GM12873 (cell line): Measurements from ENCODE around the gene INSC.

ENCODE experiments used
- TF ChIP-seq, protein P1 (sequence below): IDR thresholded peaks from 2 replicates; pipeline ENCODE4 v1.5.1; 2012; ENCODE audit warnings: low read depth, mild to moderate bottlenecking, moderate library complexity, low read length, control low read depth; ENCODE audit not compliant: insufficient read depth; ENCODE audit errors: missing control alignments

The INSC gene, protein sequence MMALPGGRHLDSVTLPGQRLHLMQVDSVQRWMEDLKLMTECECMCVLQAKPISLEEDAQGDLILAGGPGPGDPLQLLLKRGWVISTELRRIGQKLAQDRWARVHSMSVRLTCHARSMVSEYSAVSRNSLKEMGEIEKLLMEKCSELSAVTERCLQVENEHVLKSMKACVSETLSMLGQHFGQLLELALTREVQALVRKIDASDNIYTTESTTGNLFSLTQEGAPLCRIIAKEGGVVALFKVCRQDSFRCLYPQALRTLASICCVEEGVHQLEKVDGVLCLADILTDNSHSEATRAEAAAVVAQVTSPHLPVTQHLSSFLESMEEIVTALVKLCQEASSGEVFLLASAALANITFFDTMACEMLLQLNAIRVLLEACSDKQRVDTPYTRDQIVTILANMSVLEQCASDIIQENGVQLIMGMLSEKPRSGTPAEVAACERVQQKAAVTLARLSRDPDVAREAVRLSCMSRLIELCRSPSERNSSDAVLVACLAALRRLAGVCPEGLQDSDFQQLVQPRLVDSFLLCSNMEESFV

DNA sequence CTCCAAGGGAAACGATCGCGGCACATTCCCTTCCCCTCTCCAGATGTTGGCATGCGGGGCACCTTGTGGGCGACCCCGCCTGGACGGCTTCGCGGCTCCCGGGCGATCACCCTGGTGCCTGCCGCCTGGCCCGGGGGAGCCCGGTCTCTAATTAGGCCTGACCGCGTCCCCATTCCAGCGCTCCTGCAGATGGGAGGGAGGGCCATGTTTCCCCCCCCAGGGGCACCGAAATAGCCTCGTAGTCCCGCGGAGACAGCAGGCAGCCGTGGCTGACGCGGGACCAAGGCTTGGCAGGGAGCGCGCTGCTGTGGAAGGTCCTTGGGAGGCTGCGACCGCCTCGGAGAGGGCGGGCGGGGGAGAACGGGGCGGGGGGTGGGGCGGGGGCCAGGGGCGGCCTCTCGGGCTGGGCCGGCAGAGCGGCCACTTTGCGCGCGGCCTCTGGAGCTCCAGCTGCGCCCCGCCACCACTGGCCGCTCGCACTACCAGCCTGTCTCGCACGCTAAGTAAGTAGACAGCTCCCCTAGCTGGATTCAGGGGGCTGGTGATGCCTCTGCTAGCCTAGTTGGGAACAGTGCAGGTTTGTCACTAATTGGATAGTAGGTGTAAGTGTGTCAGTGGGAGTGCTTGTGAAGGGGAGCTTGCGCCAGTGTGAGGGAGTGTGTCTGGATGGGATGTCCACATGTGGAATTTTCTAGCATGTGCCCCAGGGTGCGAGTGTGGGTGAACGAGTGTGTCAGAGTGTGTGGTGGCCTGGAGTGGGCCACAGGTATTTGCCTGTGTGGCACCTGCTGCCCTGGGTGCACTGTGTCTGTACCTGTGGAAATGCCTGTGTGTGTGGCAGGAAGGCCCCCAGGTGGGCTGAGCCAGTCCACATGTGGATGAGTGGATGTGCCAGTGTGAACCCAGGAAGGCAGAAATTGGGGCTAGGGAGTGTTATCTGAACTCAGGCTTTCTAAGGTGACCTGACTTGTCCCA, at the start of gene INSC:
TSS of gene INSC (plus strand) at position 423 of the 975 bp plus-strand sequence. CDS start 34,252 bp downstream, outside the sequence.
- TF ChIP-seq, protein P1, sequence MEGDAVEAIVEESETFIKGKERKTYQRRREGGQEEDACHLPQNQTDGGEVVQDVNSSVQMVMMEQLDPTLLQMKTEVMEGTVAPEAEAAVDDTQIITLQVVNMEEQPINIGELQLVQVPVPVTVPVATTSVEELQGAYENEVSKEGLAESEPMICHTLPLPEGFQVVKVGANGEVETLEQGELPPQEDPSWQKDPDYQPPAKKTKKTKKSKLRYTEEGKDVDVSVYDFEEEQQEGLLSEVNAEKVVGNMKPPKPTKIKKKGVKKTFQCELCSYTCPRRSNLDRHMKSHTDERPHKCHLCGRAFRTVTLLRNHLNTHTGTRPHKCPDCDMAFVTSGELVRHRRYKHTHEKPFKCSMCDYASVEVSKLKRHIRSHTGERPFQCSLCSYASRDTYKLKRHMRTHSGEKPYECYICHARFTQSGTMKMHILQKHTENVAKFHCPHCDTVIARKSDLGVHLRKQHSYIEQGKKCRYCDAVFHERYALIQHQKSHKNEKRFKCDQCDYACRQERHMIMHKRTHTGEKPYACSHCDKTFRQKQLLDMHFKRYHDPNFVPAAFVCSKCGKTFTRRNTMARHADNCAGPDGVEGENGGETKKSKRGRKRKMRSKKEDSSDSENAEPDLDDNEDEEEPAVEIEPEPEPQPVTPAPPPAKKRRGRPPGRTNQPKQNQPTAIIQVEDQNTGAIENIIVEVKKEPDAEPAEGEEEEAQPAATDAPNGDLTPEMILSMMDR: no peak

DNA sequence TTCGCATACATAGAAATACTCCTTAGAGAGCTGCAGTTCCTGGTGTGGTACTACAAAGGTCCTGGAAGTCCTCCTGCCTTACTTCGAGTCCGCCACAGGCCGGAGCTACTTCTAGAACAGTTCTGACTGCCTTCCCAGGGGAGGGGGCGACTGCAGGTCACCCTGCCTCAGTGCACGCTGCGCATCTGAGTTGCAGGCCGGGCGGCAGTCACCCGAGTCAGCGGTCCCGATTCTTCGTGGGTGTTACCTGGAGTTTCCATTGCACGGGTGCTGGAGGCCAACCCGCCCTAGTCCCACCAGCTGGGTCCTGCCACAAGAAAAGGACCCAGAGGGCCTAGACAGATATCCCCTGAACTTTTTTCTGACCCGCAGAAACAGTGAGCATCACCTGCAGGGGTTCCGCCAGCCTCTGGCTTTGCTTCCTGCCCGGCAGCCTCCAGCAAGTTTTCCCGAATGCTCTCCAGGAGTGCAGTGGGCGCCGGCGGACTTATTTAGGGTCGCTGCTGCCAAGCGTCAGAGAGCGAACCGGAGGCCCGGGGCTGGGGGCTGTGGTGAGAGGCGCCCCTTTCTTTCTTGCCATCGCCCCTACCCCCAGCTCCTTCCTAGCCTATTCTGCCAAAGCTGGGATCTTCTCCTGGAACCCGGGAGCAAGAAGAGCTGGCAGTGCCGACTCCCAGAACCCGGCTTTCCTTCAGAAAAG, 43.0 kb upstream of the INSC start:
- TF ChIP-seq, protein P1: no peak

DNA sequence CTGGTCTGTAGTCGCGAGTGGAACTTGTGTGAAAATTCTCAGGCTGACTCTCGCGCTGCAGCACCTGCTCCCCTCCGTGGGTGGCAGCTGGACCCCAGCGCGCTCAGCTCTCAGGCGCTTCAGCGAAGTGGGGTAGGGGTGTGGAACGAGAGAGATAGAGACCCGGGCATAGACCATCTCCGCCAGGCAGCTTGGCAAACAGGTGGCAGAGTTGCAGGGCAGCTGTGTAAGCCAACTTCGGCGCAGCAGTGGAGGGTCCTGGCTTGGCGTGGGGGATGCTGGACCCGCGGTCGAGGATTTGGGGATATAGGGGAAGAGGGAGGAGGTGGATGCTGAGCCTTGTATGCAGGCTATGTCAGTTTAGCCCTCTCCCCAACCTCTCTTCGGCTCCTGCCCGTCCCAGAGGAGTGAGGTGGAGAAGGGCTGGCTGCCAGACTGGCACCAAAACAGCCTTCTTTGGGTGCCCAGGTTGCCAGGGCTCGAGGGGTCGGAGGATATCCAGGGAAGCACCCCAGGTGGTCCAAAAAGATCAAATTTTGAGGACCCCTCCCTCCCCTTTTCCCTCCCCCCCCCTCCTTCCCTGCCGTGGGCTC, 42.1 kb upstream of the INSC start:
- TF ChIP-seq, protein P1: no peak

DNA sequence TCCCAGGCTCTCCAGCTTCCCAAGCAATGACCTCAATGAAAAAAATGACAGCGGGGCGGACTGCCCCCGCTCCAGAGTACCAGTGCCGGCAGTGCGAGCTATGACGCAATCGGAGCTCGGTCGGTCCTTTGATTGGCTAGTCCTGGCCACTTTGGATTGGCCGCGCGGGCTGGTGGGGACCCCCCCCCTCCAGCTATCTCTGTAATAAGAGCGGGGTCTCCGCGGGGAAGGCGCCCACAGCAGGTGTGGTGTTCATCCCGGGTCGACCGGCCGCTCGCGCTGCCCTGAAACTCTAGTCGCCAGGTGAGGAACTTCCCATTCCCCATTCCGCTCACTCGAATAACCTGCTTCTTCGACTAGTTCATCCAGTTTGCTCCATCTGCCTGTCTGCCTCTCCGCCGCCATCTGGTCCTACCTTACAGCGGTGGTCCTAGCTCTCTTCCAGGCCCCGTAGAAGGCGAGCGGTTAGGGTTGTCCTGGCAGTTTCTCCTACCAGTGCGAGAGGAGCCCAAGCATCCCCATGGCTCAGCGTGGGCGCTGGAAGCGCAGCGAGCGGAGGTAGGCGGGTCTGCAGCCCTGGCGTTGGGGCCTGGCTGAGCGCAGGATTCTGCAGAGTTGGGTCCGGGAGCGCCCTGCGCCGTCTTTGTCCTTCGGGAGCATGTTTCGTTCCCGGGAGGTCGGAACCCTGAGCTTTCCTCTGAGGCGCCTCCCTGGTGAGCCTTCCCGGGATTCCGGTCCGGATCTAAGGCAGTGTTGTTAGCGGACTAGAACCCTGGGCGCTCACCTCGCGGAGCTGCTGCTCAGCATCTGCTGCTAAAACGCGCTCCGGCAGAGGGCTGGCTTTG, 41.1 kb upstream of the INSC start, which contains the start of gene CALCB:
TSS of gene CALCB (plus strand) at position 233 of the 845 bp plus-strand sequence. CDS start 1,126 bp downstream, outside the sequence.
- TF ChIP-seq, protein P1: no peak

DNA sequence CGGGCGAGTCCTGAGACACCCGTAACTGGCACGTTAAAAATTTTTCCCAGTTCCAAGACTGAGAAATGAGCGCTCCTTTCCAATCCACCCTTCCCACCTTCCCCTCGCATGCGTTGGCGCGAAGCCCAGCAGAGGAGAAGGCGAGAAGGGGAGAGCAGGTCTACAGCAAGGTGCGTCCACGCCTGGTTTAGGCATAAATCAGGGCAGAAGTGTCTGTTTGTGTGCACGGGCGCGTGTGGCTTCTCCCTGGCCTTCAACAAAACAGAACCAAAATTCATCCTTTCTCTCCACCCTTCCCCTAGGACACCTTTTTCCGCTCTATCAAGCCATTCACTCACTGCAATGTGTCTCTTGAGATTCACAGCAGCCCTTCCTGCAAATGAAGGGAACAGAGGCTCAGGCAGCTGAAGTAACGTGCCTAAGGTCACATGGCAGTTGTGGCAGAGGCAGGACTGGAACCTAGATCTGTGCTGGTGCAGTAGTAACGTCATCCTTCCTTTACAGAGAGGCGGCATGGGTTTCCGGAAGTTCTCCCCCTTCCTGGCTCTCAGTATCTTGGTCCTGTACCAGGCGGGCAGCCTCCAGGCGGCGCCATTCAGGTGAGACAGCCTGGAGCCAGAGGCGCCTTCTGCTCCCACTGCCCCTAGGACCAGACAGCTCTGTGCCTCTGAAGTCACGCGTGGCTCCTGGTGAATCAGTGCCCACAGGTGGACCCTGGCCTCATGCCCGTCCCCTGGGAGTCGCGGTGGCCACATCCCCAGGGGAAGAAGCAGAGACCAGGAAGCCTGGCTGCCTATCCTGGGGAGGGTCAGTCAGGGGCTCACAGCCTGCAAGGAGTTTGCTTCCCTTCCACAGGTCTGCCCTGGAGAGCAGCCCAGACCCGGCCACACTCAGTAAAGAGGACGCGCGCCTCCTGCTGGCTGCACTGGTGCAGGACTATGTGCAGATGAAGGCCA, 40.2 kb upstream of the INSC start:
- TF ChIP-seq, protein P1: peak; percentile 83
